Activated CD4-positive, alpha-beta T cell treated with anti-CD3 and anti-CD28 coated beads, Interleukin-2, amount 50 U/mL, for 1 hour (primary cell): ENCODE results near the gene IGIP.
"Not testable (repeated sequence)": the region's sequence is repeated elsewhere in the genome, so short reads cannot be mapped to it uniquely, and the experiment has no call there.

Experiments
- DNase-seq: peaks from one replicate; pipeline ENCODE4 v3.0.0-alpha.2; 2020

The IGIP gene

GRCh38 chr5:140142856-140143255 lies 17.1 kb downstream of the IGIP start:
- no peak for DNase-seq

DNA sequence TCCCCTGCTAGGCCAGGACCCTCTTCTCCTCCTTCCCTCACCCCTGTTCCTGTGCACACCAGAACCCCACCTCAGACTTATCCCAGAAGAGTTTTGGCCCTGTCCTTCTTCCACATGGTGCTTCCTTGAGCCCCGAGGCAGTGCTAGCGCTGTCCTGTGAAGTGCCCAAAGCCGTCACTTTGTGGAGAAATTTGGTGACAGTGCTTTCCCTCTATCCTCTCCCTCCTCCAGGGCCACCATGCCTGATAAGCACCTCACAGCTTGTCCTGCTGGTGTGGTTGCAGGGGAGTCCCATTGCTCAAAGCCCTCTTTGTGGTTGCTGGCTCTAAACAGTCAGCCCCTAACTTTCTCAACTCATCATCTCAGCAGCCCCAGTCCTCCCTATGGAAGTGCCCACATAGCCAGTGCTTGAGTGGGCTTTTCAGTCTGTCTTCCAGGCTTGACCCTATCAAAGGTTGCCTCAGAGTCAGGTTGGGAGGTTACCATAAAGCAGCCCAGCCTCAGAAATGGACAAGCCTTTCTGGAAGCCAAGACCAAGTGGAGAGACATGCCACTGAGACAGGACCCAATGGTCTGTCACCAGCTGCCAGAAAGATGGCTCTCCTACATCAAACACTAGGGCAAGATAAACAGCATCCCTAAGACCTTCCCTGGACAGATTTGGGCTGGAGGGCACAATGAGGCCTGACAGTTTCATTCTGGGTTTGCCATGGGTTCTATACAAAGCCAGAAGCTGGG lies 18.0 kb downstream of the IGIP start:
- DNase-seq, result no peak

DNA sequence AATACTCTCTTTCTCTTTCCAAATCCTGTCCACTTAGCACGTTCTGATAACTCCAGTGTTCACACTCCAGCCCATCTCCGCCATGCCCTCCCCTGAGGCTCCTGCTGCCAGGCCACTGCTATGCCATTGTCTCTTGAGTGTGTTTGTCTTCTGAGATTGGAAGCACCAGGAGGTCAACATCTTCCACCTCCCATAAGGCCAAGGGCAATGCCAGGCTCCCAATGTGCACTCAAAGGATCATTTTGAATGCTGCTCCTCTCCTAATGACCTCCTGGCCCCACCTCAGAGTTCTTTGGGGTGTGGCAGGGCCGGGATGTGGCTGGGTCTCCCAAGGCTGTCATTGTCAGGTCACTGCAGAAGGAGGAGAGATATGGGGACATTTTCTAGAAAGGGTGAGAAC lies 19.5 kb downstream of the IGIP start:
- DNase-seq, result no peak

- DNase-seq, result peak; percentile 50
These were observed 20.2 kb downstream of the IGIP start for GRCh38 chr5:140145818-140146522.

GRCh38 chr5:140146523-140146842 lies 20.7 kb downstream of the IGIP start:
- DNase-seq, result no peak

DNA sequence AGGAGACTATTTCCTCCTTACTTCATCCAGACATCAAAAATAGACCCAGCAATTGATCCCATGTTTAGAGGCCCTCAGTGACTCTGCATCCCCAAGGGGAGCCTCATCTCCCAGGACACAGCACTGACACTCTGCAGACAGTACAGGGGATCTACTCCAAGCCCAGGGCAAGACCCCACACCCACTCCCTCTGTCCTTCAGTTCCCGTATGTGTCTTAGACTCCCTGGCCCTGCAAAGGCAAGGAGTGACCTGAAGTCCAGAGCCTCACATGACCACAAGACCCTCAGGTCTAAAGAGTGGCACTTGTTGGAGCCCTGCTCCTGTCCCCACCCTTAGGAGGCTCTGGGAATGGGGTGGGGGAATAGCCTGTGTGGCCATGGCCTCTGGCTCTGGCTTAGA lies 21.7 kb downstream of the IGIP start:
- no peak for DNase-seq

- DNase-seq, result no peak
These were observed 22.8 kb downstream of the IGIP start for GRCh38 chr5:140148508-140148907.

GRCh38 chr5:140150201-140150600 lies 24.5 kb downstream of the IGIP start:
- no peak for DNase-seq

- DNase-seq, result no peak
These were observed 25.6 kb downstream of the IGIP start for GRCh38 chr5:140151144-140152021.

DNA sequence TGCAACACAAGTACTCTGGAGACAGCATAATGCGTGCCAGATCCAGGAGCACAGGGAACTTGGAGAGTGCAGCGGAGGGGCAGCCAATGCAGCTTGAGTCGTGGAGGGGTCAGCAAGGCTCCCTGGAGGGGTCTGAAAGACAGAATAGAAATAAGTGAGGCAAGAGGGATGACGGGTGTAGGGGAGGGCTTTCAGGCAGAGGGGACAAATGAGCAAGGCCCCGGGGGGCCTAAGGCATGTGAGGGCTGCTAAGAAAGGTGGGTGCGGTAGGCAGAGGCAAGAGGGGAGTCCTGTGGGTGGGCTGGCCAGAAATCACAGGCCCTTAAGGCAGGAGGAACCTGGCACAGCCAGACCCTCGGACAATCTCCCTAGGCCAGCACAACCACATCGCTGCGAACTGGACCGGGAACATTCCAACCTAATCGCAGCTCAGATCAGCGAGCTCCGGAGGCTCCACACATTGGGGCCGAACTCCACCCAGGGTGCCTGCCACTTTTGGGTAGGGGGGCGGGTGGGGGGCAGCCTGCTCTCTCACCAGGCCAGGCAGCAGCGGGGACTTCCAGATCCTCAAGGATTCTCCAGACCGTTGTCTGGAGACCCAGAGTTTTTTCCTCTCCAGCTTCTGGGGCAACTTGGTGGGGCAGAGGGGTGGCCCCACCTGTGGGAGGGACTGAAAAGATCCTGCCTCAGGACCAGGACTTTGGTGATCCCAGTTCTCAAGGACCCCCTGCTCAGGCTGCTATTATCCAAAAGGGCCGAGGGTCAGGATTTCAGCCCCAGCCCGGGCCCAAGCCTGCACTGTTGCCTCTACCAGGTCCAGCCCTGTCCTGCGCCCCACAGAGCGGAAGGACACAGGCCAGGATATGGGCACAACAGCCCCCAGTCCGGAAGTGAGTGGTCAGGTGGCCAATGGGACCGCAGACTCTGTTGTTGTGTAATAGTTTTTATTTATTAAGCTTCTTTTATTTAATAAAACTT lies 26.6 kb downstream of the IGIP start:
- no peak for DNase-seq

- DNase-seq, result no peak
These were observed 27.5 kb downstream of the IGIP start for GRCh38 chr5:140153255-140153654.

GRCh38 chr5:140153905-140154304 lies 28.2 kb downstream of the IGIP start:
- DNase-seq, result no peak

- not testable (repeated sequence) for DNase-seq
These were observed 29.1 kb downstream of the IGIP start for GRCh38 chr5:140154710-140155381.

DNA sequence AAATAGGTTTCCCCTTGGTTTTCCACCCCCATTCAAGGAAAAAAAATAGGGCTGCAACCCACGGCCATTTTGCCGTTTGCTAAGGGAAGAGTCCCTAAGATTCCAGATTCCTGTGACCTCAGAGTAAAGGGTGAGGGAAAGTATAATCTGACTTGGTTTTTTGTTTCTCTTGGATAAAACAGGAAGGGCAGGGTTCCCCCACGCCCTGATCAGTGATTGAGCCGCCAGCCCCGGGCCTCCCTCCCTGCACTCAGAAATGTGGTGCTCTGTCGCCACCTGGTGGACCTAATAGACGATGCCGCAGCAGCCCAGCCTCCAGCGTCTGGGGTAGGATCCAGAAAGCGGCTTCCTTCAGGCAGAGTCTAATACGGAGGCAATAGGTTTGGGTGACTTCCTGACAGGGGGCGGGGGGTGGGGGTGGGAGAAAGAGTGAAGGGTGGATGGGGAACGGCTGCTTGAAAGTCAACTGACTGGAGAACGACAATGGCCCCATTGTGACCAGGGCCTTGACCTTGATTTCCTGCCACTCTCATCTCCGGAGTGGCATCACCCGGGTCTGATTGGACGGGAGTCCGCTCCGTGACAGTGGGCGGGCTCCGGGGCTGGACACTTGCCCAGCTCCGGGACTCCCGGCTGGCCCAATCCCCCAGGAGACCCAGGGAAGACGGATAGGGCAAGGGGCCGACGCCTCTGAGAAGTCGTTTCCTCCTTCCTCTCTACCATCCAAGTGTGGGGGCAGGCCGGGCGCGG lies 31.5 kb downstream of the IGIP start:
- DNase-seq, result peak; percentile 88

DNA sequence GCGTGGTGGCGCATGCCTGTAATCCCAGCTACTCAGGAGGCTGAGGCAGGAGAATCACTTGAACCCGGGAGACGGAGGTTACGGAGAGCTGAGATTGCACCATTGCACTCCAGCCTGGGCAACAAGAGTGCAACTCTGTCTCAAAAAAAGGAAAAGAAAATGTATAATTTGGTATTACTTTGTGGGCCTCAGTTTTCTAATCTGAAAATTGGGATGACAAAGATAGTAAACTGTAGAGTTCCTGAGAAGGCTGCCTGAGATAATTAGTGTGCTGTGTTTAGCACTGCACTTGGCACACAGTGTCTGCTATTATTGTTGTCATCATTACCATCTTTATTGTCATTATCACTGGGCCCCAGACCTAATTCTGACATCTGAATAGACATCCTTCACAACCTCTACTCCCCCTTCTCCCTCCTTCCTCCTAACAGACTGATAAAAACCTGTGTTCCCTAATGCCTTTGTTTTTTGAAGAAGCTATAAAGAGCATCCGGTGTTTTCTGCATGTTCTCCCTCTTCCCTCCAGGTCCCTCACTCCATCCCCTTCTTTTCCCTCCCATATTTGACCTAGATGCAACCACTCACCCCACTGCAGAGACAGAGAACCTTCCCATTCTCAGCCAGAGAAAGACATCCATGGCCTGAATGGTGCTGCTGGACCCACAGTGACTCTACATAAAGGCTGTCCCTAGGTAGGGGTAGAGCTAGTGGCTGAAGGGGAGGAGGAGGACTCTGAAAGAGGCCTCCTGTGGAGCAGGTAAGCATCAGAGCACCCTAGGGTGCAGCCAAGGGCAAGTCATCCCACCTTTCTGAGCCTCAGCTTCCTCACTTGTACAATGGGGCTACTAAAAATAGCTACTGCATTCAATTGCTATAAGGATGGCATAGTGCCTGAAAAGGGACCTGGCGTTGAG lies 33.5 kb downstream of the IGIP start:
- no peak for DNase-seq

GRCh38 chr5:140162275-140162674 lies 36.5 kb downstream of the IGIP start:
- DNase-seq, result no peak

DNA sequence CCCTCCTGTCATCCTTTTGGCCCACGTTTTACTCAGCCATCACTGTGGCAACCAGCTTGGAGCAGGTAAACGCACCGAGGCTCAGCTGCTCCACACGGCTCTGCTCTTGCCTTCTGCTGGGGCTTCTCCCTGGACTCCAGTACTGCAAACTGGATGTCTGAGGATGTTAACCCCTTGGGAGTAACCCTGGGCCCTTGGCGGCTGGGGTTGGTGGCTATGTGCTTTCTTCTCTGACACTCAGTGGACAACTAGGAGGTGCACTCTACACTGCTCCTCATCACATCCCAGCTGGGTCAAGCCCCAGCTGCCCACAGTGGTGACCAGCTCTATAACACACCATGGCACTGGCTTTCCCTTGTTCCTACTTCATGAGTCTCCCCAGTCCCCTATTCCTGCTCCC lies 37.0 kb downstream of the IGIP start:
- DNase-seq, result no peak

GRCh38 chr5:140165101-140165922 lies 39.6 kb downstream of the IGIP start:
- no peak for DNase-seq

DNA sequence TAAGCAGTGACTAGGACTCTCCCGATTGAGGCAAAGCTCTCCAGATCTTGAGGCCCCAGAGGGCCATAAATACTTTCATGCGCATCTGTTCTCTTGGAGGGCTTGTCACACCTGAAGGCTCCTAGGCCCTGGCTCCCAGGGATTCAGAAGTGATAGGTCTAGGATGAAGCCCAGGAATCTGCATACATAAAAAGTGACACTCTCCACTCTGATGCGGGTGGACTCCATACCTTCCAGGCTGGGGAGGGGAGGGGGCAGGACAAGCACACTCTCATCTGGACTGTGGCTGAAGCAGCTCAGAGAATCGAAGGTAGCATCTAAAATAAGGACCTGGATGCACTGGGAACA lies 40.2 kb downstream of the IGIP start:
- DNase-seq, result no peak
